SU-DHL-6 (cell line): Measurements from ENCODE around the gene TOMM40L.

Experiments
- H2AFZ ChIP-seq: fragments of 200-600 bp; sonication (generic); 2 replicates; pipeline ENCODE4 v1.6.1; 2014; ENCODE audit warnings: low read depth, mild to moderate bottlenecking, moderate library complexity, mixed read lengths, antibody characterized with exemption, low read length; ENCODE audit not compliant: severe bottlenecking
- H3F3A ChIP-seq: fragments of 200-600 bp; shearing (Covaris generic); 2 replicates; pipeline ENCODE4 v1.6.0; 2016; ENCODE audit warnings: antibody characterized with exemption, mild to moderate bottlenecking; ENCODE audit not compliant: insufficient read depth
- H3K27ac ChIP-seq: fragments of 200-600 bp; sonication (generic); 2 replicates; pipeline ENCODE4 v1.5.1; 2016; ENCODE audit warnings: low read depth, mild to moderate bottlenecking, low read length, moderate library complexity, mixed read lengths
- H3K27me3 ChIP-seq: fragments of 200-600 bp; sonication (generic), shearing (Covaris generic); 2 replicates; pipeline ENCODE4 v1.6.0; 2014; ENCODE audit warnings: mild to moderate bottlenecking, low read length
- H3K36me3 ChIP-seq: fragments of 200-600 bp; sonication (generic); 2 replicates; pipeline ENCODE4 v1.6.1; 2014; ENCODE audit warnings: mild to moderate bottlenecking, low read length, mixed read lengths
- H3K4me2 ChIP-seq: fragments of 300-600, 200-600 bp; shearing (Covaris generic), sonication (generic); 2 replicates; pipeline ENCODE4 v1.6.0; 2014; ENCODE audit warnings: low read length, low read depth, mild to moderate bottlenecking; ENCODE audit not compliant: poor library complexity, severe bottlenecking
- H3K4me3 ChIP-seq: fragments of 200-600 bp; sonication (generic); 2 replicates; pipeline ENCODE4 v1.5.1; 2014; ENCODE audit warnings: antibody characterized with exemption, low read length, mild to moderate bottlenecking, mixed read lengths; ENCODE audit not compliant: insufficient read depth, poor library complexity, severe bottlenecking
- H3K79me2 ChIP-seq: fragments of 200-600 bp; sonication (generic); 2 replicates; pipeline ENCODE4 v1.6.1; 2014; ENCODE audit warnings: mild to moderate bottlenecking, low read length, moderate library complexity; ENCODE audit not compliant: insufficient read depth
- H3K9ac ChIP-seq: fragments of 200-600 bp; sonication (generic); 2 replicates; pipeline ENCODE4 v1.7.0; 2014; ENCODE audit warnings: mild to moderate bottlenecking, low read length
- H3K9me2 ChIP-seq: fragments of 200-600 bp; sonication (generic); replicated peaks from 2 replicates; pipeline ENCODE4 v1.6.1; 2014; ENCODE audit warnings: low read length; ENCODE audit not compliant: insufficient read depth
- H3K9me3 ChIP-seq: fragments of 200-600 bp; sonication (generic); 2 replicates; pipeline ENCODE4 v1.6.1; 2014; ENCODE audit warnings: low read length, mixed read lengths; ENCODE audit not compliant: insufficient read depth
- H4K20me1 ChIP-seq: fragments of 200-600 bp; sonication (generic); 2 replicates; pipeline ENCODE4 v1.6.1; 2014; ENCODE audit warnings: low read depth, mild to moderate bottlenecking, antibody characterized with exemption, low read length, moderate library complexity, mixed read lengths
- CTCF ChIP-seq: fragments of 200-600 bp; sonication (generic); IDR thresholded peaks from one replicate; pipeline ENCODE4 v1.5.1; 2017; ENCODE audit warnings: antibody characterized with exemption, mild to moderate bottlenecking, low read length, moderate library complexity; ENCODE audit not compliant: insufficient read depth, poor library complexity, severe bottlenecking
- EZH2phosphoT487 ChIP-seq: fragments of 200-600 bp; sonication (generic), shearing (Covaris generic); conservative IDR thresholded peaks from 2 replicates; pipeline ENCODE4 v1.6.1; 2018; ENCODE audit warnings: mild to moderate bottlenecking, antibody characterized with exemption, low read length, moderate library complexity, mixed read lengths

Gene TOMM40L

GRCh38 chr1:161177936-161178244 is 48.0 kb upstream of the TOMM40L start:
- Histone ChIP-seq H3K27ac (no peak overlapping the region), H2AFZ (peak overlapping the region; percentile 87), H3F3A (peaks cover 13% of the 10 kb centered on the region; the same call in 1 of the 2 replicates), H3K9ac (peak overlapping the region; percentile 69), H3K36me3 (no peaks in the 10 kb centered on the region), H3K4me2 (peak overlapping the region; percentile 85), H3K9me3 (no peaks in the 10 kb centered on the region), H3K79me2 (no peaks in the 10 kb centered on the region; the same call in 1 of the 2 replicates), H3K27me3 (no peaks in the 10 kb centered on the region), H4K20me1 (no peaks in the 10 kb centered on the region), H3K4me3 (peak overlapping the region; percentile 86), H3K9me2 (no peaks in the 10 kb centered on the region)
- TF ChIP-seq CTCF (no peak), EZH2phosphoT487 (no peak)

- H3K27me3 ChIP-seq: no peaks in the 10 kb centered on the region
- no peaks in the 10 kb centered on the region; the same call in 1 of the 2 replicates for H3K79me2 ChIP-seq
- H2AFZ ChIP-seq: no peak overlapping the region
- no peaks in the 10 kb centered on the region for H4K20me1 ChIP-seq
- TF ChIP-seq EZH2phosphoT487: no peak
- no peak for TF ChIP-seq CTCF
- no peak overlapping the region for H3K4me3 ChIP-seq
- no peak overlapping the region for H3K9ac ChIP-seq
- H3K27ac ChIP-seq: no peak overlapping the region
- H3K36me3 ChIP-seq: no peaks in the 10 kb centered on the region
- H3F3A ChIP-seq: peaks cover 17% of the 10 kb centered on the region
- H3K9me2 ChIP-seq: no peaks in the 10 kb centered on the region
- H3K9me3 ChIP-seq: no peaks in the 10 kb centered on the region
- H3K4me2 ChIP-seq: no peak overlapping the region
These were observed 46.2 kb upstream of the TOMM40L start for GRCh38 chr1:161179698-161180097.

- no peaks in the 10 kb centered on the region for H3K27me3 ChIP-seq
- no peaks in the 10 kb centered on the region for H3K36me3 ChIP-seq
- no peaks in the 10 kb centered on the region for H3K9me2 ChIP-seq
- no peak overlapping the region for H2AFZ ChIP-seq
- no peak overlapping the region for H3K4me3 ChIP-seq
- H3K4me2 ChIP-seq: no peak overlapping the region
- no peak overlapping the region for H3K9ac ChIP-seq
- H3F3A ChIP-seq: peaks cover 17% of the 10 kb centered on the region
- H4K20me1 ChIP-seq: no peaks in the 10 kb centered on the region
- H3K9me3 ChIP-seq: no peaks in the 10 kb centered on the region
- H3K27ac ChIP-seq: no peak overlapping the region
- TF ChIP-seq EZH2phosphoT487 (no peak), CTCF (no peak)
- H3K79me2 ChIP-seq: no peaks in the 10 kb centered on the region; the same call in 1 of the 2 replicates
These were observed 45.2 kb upstream of the TOMM40L start for GRCh38 chr1:161180639-161181038.

GRCh38 chr1:161182214-161182613 is 43.6 kb upstream of the TOMM40L start:
- H3K4me2 ChIP-seq: no peak overlapping the region
- no peak overlapping the region for H3K4me3 ChIP-seq
- no peak overlapping the region for H3K9ac ChIP-seq
- TF ChIP-seq CTCF (no peak), EZH2phosphoT487 (no peak)
- H3F3A ChIP-seq: peaks cover 13% of the 10 kb centered on the region
- no peaks in the 10 kb centered on the region for H3K27me3 ChIP-seq
- H3K9me3 ChIP-seq: no peaks in the 10 kb centered on the region
- no peaks in the 10 kb centered on the region for H4K20me1 ChIP-seq
- H3K79me2 ChIP-seq: no peaks in the 10 kb centered on the region
- H3K36me3 ChIP-seq: no peaks in the 10 kb centered on the region
- H3K9me2 ChIP-seq: no peaks in the 10 kb centered on the region
- H3K27ac ChIP-seq: no peak overlapping the region
- no peak overlapping the region for H2AFZ ChIP-seq
